IMR-90 (cell line): Measurements from ENCODE around the gene ZNF292. TPM values are rescaled to one million over a fixed set of nuclear protein-coding genes. Genes with fewer than 3 reads are reported as not detected.

ENCODE experiments used
- ATAC-seq: fragments of 200-7000 bp; cut with Tn5 transposase; 2 replicates; pipeline ENCODE4 v1.9.1; 2020; ENCODE audit warnings: low read depth, mild to moderate bottlenecking, moderate library complexity
- BruUV-seq: library from RNA; stranded (reverse); fragments of 400-500 nt; replicated peaks from 2 replicates; lab custom pipeline; 2021; lab: Mats Ljungman, UMichigan
- CTCF ChIA-PET: fragments of 300-600 bp; formaldehyde crosslinking; extraction: SDS; loops from one replicate; lab custom pipeline; 2021; ENCODE audit warnings: antibody characterized with exemption; lab: Yijun Ruan, JAX
- POLR2A ChIA-PET: fragments of 300-600 bp; sonication (Branson Sonifier 250); formaldehyde crosslinking; loops from one replicate; lab custom pipeline; 2022; ENCODE audit warnings: antibody characterized with exemption; ENCODE audit not compliant: unreplicated experiment; lab: Charles Lee
- DNase-seq: peaks from one replicate; pipeline ENCODE4 v3.0.0; 2013
- H2AFZ ChIP-seq: replicated peaks from 2 replicates; pipeline ENCODE3; 2013; ENCODE audit warnings: low read length, mild to moderate bottlenecking; ENCODE audit not compliant: poor library complexity
- H2AK5ac ChIP-seq: 2 replicates; pipeline ENCODE4 v1.6.1; 2013; ENCODE audit warnings: low read depth, low read length, inconsistent platforms
- H2AK9ac ChIP-seq: replicated peaks from 2 replicates; pipeline ENCODE3; 2013; ENCODE audit warnings: mild to moderate bottlenecking, low read depth, low read length, moderate library complexity; ENCODE audit not compliant: poor library complexity
- H2BK120ac ChIP-seq: 2 replicates; pipeline ENCODE4 v1.6.1; 2013; ENCODE audit warnings: low read depth, low read length, inconsistent platforms
- H2BK15ac ChIP-seq: 3 replicates; pipeline ENCODE4 v1.6.1; 2013; ENCODE audit warnings: low read depth, low read length, inconsistent platforms
- H2BK20ac ChIP-seq: 2 replicates; pipeline ENCODE4 v1.6.1; 2013; ENCODE audit warnings: low read depth, mild to moderate bottlenecking, inconsistent platforms, low read length, moderate library complexity
- H2BK5ac ChIP-seq: 2 replicates; pipeline ENCODE4 v1.6.1; 2013; ENCODE audit warnings: mild to moderate bottlenecking, low read depth, low read length, inconsistent platforms; ENCODE audit not compliant: poor library complexity, severe bottlenecking
- H3K14ac ChIP-seq: replicated peaks from 2 replicates; pipeline ENCODE4 v1.6.1; 2013; ENCODE audit warnings: low read depth, low read length, inconsistent platforms
- H3K18ac ChIP-seq: 2 replicates; pipeline ENCODE4 v1.6.1; 2013; ENCODE audit warnings: low read depth, low read length, control low read depth
- H3K23ac ChIP-seq: 2 replicates; pipeline ENCODE4 v1.6.1; 2013; ENCODE audit warnings: low read depth, low read length, inconsistent platforms
- H3K27ac ChIP-seq: 2 replicates; pipeline ENCODE4 v1.5.1; 2013; ENCODE audit warnings: mild to moderate bottlenecking, control low read depth, low read length; ENCODE audit not compliant: insufficient read depth
- H3K27me3 ChIP-seq: 2 replicates; pipeline ENCODE4 v1.6.1; 2013; ENCODE audit warnings: low read length; ENCODE audit not compliant: control insufficient read depth, insufficient read depth
- H3K36me3 ChIP-seq: 2 replicates; pipeline ENCODE4 v1.6.1; 2013; ENCODE audit warnings: low read length, mixed read lengths; ENCODE audit not compliant: control insufficient read depth, insufficient read depth
- H3K4ac ChIP-seq: 2 replicates; pipeline ENCODE4 v1.6.1; 2013; ENCODE audit warnings: low read depth, low read length, inconsistent platforms
- H3K4me1 ChIP-seq: 2 replicates; pipeline ENCODE4 v1.6.1; 2013; ENCODE audit warnings: low read length, mixed read lengths; ENCODE audit not compliant: control insufficient read depth, insufficient read depth
- H3K4me2 ChIP-seq: 2 replicates; pipeline ENCODE4 v1.6.1; 2013; ENCODE audit warnings: low read depth, mild to moderate bottlenecking, control low read depth, low read length, moderate library complexity
- H3K4me3 ChIP-seq: 2 replicates; pipeline ENCODE4 v1.5.1; 2013; ENCODE audit warnings: low read depth, mild to moderate bottlenecking, control low read depth, low read length, moderate library complexity; ENCODE audit not compliant: insufficient read depth
- H3K56ac ChIP-seq: 2 replicates; pipeline ENCODE4 v1.6.1; 2013; ENCODE audit warnings: low read length, inconsistent platforms; ENCODE audit not compliant: insufficient read depth; ENCODE audit errors: extremely low read depth
- H3K79me1 ChIP-seq, 2 experiments: 2 replicates each; pipeline ENCODE4 v1.6.1; 2013; ENCODE audit warnings: low read length in 2 of 2, inconsistent platforms in 1 of 2, low read depth in 1 of 2
- H3K9ac ChIP-seq: 2 replicates; pipeline ENCODE4 v1.6.1; 2013; ENCODE audit warnings: low read depth, low read length, control low read depth
- H3K9me1 ChIP-seq: 2 replicates; pipeline ENCODE4 v1.6.1; 2013; ENCODE audit warnings: low read length, inconsistent platforms; ENCODE audit not compliant: insufficient read depth
- H3K9me3 ChIP-seq: 2 replicates; pipeline ENCODE4 v1.6.1; 2013; ENCODE audit warnings: low read length; ENCODE audit not compliant: control insufficient read depth, insufficient read depth
- H4K20me1 ChIP-seq: 2 replicates; pipeline ENCODE4 v1.6.1; 2013; ENCODE audit warnings: low read length, inconsistent platforms; ENCODE audit not compliant: insufficient read depth
- H4K5ac ChIP-seq: 2 replicates; pipeline ENCODE4 v1.6.1; 2013; ENCODE audit warnings: mild to moderate bottlenecking, low read depth, low read length, control low read depth
- H4K8ac ChIP-seq, 2 experiments: 2 replicates each; pipeline ENCODE4 v1.6.1; 2013; ENCODE audit warnings: low read depth in 2 of 2, low read length in 2 of 2, control low read depth in 1 of 2, inconsistent platforms in 1 of 2
- H4K91ac ChIP-seq: 2 replicates; pipeline ENCODE4 v1.6.1; 2013; ENCODE audit warnings: low read depth, low read length, inconsistent platforms; ENCODE audit not compliant: insufficient read depth
- CTCF ChIP-seq: conservative IDR thresholded peaks from 2 replicates; pipeline ENCODE4 v1.5.1; 2012; ENCODE audit warnings: mild to moderate bottlenecking, low read depth, low read length, improper control_type of control experiment
- FOS ChIP-seq: fragments of 150-350 bp; IDR thresholded peaks from 2 replicates; pipeline ENCODE4 v1.6.1; 2016; ENCODE audit warnings: low read depth, low read length
- MXI1 ChIP-seq: IDR thresholded peaks from 2 replicates; pipeline ENCODE4 v1.6.1; 2012; ENCODE audit warnings: low read depth, mild to moderate bottlenecking, low read length, moderate library complexity, borderline replicate concordance
- NFE2L2 ChIP-seq: fragments of 150-350 bp; IDR thresholded peaks from 2 replicates; pipeline ENCODE4 v1.6.1; 2016; ENCODE audit warnings: low read depth, mild to moderate bottlenecking, low read length
- RAD21 ChIP-seq: IDR thresholded peaks from 2 replicates; pipeline ENCODE4 v1.6.1; 2012; ENCODE audit warnings: low read length, improper control_type of control experiment
- RFX5 ChIP-seq: IDR thresholded peaks from 2 replicates; pipeline ENCODE4 v1.8.0; 2012; ENCODE audit warnings: low read depth, mild to moderate bottlenecking, low read length, moderate library complexity
- SMC3 ChIP-seq: fragments of 150-350 bp; IDR thresholded peaks from 2 replicates; pipeline ENCODE4 v1.6.1; 2016; ENCODE audit warnings: low read depth, mild to moderate bottlenecking, antibody characterized with exemption, low read length, moderate library complexity
- WGBS, 2 experiments: methylation state at CpG; one replicate each; pipeline versions ENCODE4 v1.1.5 to v1.1.7; 2013; ENCODE audit warnings: missing lambda C conversion rate in 2 of 2; ENCODE audit not compliant: insufficient read length in 1 of 2; ENCODE audit errors: extremely low coverage in 2 of 2; 5-methylcytosine and 5-hydroxymethylcytosine counted together
- dilution Hi-C: fragments of 300-500 bp; cut with HindIII; formaldehyde crosslinking; loops from one replicate; pipeline ENCODE4 v1.14.3; 2018; ENCODE audit warnings: low sequenced_read_pairs; ENCODE audit not compliant: unreplicated experiment
- in situ Hi-C: fragments of 300-500 bp; cut with MboI; formaldehyde crosslinking; loops from 3 replicates; pipeline ENCODE4 v1.14.3; 2019; ENCODE audit warnings: low sequenced_read_pairs, inconsistent platforms, mixed read lengths
- intact Hi-C: fragments of 100-400 bp; cut with micrococcal nuclease; formaldehyde crosslinking; loops from 2 replicates; pipeline ENCODE4 v1.10.0; 2022
- polyA plus RNA-seq, 3 experiments: library from polyadenylated mRNA; depleted of rRNA; stranded (reverse); fragments of >200 nt; gene quantifications; 2 replicates each; pipeline ENCODE4 v1.2.3, GENCODE V29; 2012; ENCODE audit warnings: low replicate concordance in 1 of 3
- total RNA-seq: library from RNA; depleted of rRNA; stranded (reverse); fragments of >200 nt; gene quantifications from 2 replicates; pipeline ENCODE4 v1.2.3, GENCODE V29; 2012

Gene ZNF292
- total and polyA plus RNA-seq, 2 of the 4 experiments (the other 2 are of a cell fraction), result 5.5 to 28.3 TPM

- ChIA-PET POLR2A (no interaction called here), CTCF (interaction anchor here (0.8 to 0.9 kb wide), 2 partner anchors 25 to 102 kb away, joined by 3 to 10 read pairs; no protein-coding TSS in a partner anchor)
- H3K36me3 ChIP-seq, result peaks cover 16% of the 10 kb centered on the region
- no peak overlapping the region for H4K8ac ChIP-seq
- H3K18ac ChIP-seq, result no peak overlapping the region
- H3K4ac ChIP-seq, result no peak overlapping the region
- H3K27ac ChIP-seq, result no peak overlapping the region
- H3K79me1 ChIP-seq, result peaks cover 14 to 16% of the 10 kb centered on the region in 2 experiments
- H3K27me3 ChIP-seq, result no peaks in the 10 kb centered on the region
- BruUV-seq, result no TSS peak
- intact Hi-C loops, result loop anchor here (5.0 kb wide), 1 partner anchor 1506 kb away; no protein-coding TSS in a partner anchor
- H3K4me1 ChIP-seq, result no peaks in the 10 kb centered on the region
- H3K9me1 ChIP-seq, result no peaks in the 10 kb centered on the region
- no peak overlapping the region for H2BK15ac ChIP-seq
- no peak overlapping the region for H3K14ac ChIP-seq
- H2BK20ac ChIP-seq, result no peak overlapping the region
- no peaks in the 10 kb centered on the region for H3K9me3 ChIP-seq
- in situ Hi-C loops, result no loop called here
- WGBS, 2 experiments, result 100% methylated on average over 1 of the region's 5 CpGs
- TF ChIP-seq NFE2L2, result no peak
- TF ChIP-seq MXI1, result no peak
- TF ChIP-seq SMC3, result no peak
- TF ChIP-seq CTCF, result no peak
- TF ChIP-seq FOS, result no peak
- no peak for TF ChIP-seq RAD21
- TF ChIP-seq RFX5, result no peak
- no peak overlapping the region for H2BK5ac ChIP-seq
- dilution Hi-C loops, result no loop called here
- no peak overlapping the region for H3K4me2 ChIP-seq
- peaks cover 13% of the 10 kb centered on the region; the same call in 1 of the 2 replicates for H4K20me1 ChIP-seq
- H2AK9ac ChIP-seq, result no peak overlapping the region
- no peak overlapping the region for H3K23ac ChIP-seq
- no peak overlapping the region for H3K56ac ChIP-seq
- H2AFZ ChIP-seq, result no peak overlapping the region
- H2AK5ac ChIP-seq, result no peak overlapping the region
- H4K5ac ChIP-seq, result no peak overlapping the region
- ATAC-seq (no peak), DNase-seq (no peak)
- H4K91ac ChIP-seq, result no peak overlapping the region
- H3K4me3 ChIP-seq, result no peak overlapping the region
- no peak overlapping the region for H2BK120ac ChIP-seq
- no peak overlapping the region for H3K9ac ChIP-seq
These were observed 85.9 kb downstream of the ZNF292 start for GRCh38 chr6:87241304-87241703.
